Adrenal gland (tissue), 12 donors: ENCODE data around the gene SREK1IP1. TPM values are rescaled to one million over a fixed set of nuclear protein-coding genes. Genes with fewer than 3 reads are reported as not detected.

ENCODE experiments used
- DNase-seq, 7 donors: peaks; one replicate each; pipeline ENCODE4 v3.0.0-alpha.2; 2019 to 2020
- H3K27ac ChIP-seq, 5 donors: fragments of 200-600 bp; sonication (generic) in 4 of 5; 1 replicate in 3 of 5; 2 replicates in 2 of 5; pipeline versions ENCODE4 v1.5.1 to v1.8.0; 2016 to 2020; ENCODE audit warnings: mild to moderate bottlenecking in 1 of 5
- H3K27me3 ChIP-seq: fragments of 200-600 bp; 2 replicates; pipeline ENCODE4 v1.8.0; 2021
- H3K36me3 ChIP-seq, 2 donors: fragments of 200-600 bp; replicated peaks in 1 of 2; 1 replicate in 1 of 2; 2 replicates in 1 of 2; pipeline versions ENCODE4 v1.5.1 to v1.8.0; 2018 to 2022
- H3K4me1 ChIP-seq, 2 donors: fragments of 200-600 bp; replicated peaks in 1 of 2; 1 replicate in 1 of 2; 2 replicates in 1 of 2; pipeline versions ENCODE4 v1.5.1 to v1.8.0; 2018 to 2021
- H3K4me3 ChIP-seq, 4 donors: fragments of 200-600 bp; sonication (generic) in 3 of 4; one replicate each; pipeline ENCODE4 v1.5.1; 2016 to 2018
- H3K9me3 ChIP-seq, 3 donors: fragments of 200-600 bp; sonication (generic) in 1 of 3; replicated peaks in 1 of 3; 1 replicate in 2 of 3; 2 replicates in 1 of 3; pipeline versions ENCODE4 v1.5.1 to v1.8.0; 2016 to 2021
- POLR2A ChIP-seq, 2 donors: fragments of 450-650 bp; IDR thresholded peaks; one replicate each; pipeline ENCODE4 v1.6.1; 2017; ENCODE audit warnings: antibody characterized with exemption in 2 of 2, mild to moderate bottlenecking in 2 of 2, moderate library complexity in 1 of 2
- WGBS, 4 donors: extraction: QIAGEN DNeasy Blood & Tissue Kit in 2 of 4; methylation state at CpG; one replicate each; pipeline versions ENCODE4 v1.1.5 to v1.1.7; 2013 to 2017; 5-methylcytosine and 5-hydroxymethylcytosine counted together
- intact Hi-C, 2 donors: fragments of 100-400 bp; cut with DNase I; formaldehyde crosslinking; loops; one replicate each; pipeline versions ENCODE4 v1.14.1 to v1.15.0; 2022 to 2023
- polyA plus RNA-seq, 3 donors: library from polyadenylated mRNA; stranded (reverse); fragments of 200-250 nt in 2 of 3; fragments of 350-450 nt in 1 of 3; fragmentation: Illumina TruSeq in 1 of 3; extraction: RNeasy Lipid Tissue Mini Kit (QIAGEN cat#74804) in 1 of 3; gene quantifications; one replicate each; pipeline ENCODE4 v1.2.3, GENCODE V29; 2013 to 2014
- total RNA-seq, 9 donors: library from RNA; depleted of rRNA in 4 of 9; stranded (reverse); fragments of >200 nt in 4 of 9; fragments of 120-200 nt in 1 of 9; fragmentation: NEBNext Ultra II Directional in 1 of 9; extraction: Animal tissue kit (Norgen Biotek cat#: 25700) in 1 of 9; gene quantifications; one replicate each; pipeline versions ENCODE4 v1.1.0 to v1.2.4, GENCODE V29; 2013 to 2023
- TF ChIP-seq, protein P1 (sequence below), 6 experiments: fragments of 450-650 bp in 4 of 6; fragments of 200-600 bp in 2 of 6; sonication (generic) in 1 of 6; IDR thresholded peaks; 1 replicate in 5 of 6; 2 replicates in 1 of 6; pipeline versions ENCODE4 v1.5.1 to v1.8.0; 2016 to 2021; ENCODE audit warnings: antibody characterized with exemption in 6 of 6, mild to moderate bottlenecking in 2 of 6, moderate library complexity in 1 of 6
- donor health status: healthy with polysubstance abuse.
- donor health status: Bipolar disorder and iron deficiency.
- donor health status: DM: yes; HTN: yes; CAD: no.
- donor health status: DM: no; HTN: no; CAD: no.
- donor health status: DM: no; HTN: no; CAD: no.
- donor health status: DM: yes; HTN: yes; CAD: no.

SREK1IP1 gene
- total and polyA plus RNA-seq, 12 donors: 5.0 to 42.9 (median 16.8) TPM

DNA sequence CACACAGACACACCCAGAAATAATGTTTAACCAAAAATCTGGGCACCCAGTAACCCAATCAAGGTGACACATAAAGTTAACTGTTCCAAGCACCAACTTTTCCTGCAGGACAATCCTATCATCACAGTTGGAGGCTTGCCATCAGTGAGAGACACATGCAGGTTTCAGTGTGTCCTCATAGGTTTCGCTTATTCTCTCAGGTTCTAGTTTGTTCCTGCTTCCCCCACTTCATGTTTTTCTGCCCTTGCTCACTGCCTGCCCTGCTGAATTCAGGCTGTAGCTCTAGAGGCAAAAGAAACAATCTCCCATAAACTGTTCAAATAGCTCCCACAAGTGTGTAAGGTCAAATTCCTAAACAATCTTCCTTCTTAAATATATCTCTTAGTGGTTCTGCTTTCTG, 98.2 kb downstream of the SREK1IP1 start:
- Histone ChIP-seq H3K36me3 (no peaks in the 10 kb centered on the region), H3K27me3 (no peaks in the 10 kb centered on the region), H3K4me1 (no peaks in the 10 kb centered on the region), H3K9me3 (no peaks in the 10 kb centered on the region), H3K27ac (no peak overlapping the region), H3K4me3 (no peak overlapping the region)
- no peak for DNase-seq
- TF ChIP-seq POLR2A (IDR thresholded peaks at IDR 0.05): no peak
- TF ChIP-seq, protein P1, sequence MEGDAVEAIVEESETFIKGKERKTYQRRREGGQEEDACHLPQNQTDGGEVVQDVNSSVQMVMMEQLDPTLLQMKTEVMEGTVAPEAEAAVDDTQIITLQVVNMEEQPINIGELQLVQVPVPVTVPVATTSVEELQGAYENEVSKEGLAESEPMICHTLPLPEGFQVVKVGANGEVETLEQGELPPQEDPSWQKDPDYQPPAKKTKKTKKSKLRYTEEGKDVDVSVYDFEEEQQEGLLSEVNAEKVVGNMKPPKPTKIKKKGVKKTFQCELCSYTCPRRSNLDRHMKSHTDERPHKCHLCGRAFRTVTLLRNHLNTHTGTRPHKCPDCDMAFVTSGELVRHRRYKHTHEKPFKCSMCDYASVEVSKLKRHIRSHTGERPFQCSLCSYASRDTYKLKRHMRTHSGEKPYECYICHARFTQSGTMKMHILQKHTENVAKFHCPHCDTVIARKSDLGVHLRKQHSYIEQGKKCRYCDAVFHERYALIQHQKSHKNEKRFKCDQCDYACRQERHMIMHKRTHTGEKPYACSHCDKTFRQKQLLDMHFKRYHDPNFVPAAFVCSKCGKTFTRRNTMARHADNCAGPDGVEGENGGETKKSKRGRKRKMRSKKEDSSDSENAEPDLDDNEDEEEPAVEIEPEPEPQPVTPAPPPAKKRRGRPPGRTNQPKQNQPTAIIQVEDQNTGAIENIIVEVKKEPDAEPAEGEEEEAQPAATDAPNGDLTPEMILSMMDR (IDR thresholded peaks at IDR 0.05): no peak
- intact Hi-C loops: no loop called here
- WGBS, 4 donors: 91 to 100% (median 94%) methylated on average over 1 of the region's 1 CpG

Other genes starting within 250 kb of the SREK1IP1 start
- gene SHISAL2B, start 78.2 kb downstream of the SREK1IP1 start, total RNA-seq: not detected
- under 1 TPM in 1 of 3 donors, not detected in 2; 0.10 TPM for gene SHISAL2B, start 78.2 kb downstream of the SREK1IP1 start, polyA plus RNA-seq
- gene CWC27, start 239 bp upstream of the SREK1IP1 start, total RNA-seq: 10 to 100 TPM in 8 of 9 donors, 1 to 10 TPM in 1; 7.3 to 21.5 (median 16.1) TPM
- 10 to 100 TPM; 12.4 to 31.0 (median 13.9) TPM for gene CWC27, start 239 bp upstream of the SREK1IP1 start, polyA plus RNA-seq